HepG2 (cell line): ENCODE data around the gene ERP27. TPM values are rescaled to one million over a fixed set of nuclear protein-coding genes. Genes with fewer than 3 reads are reported as not detected.

Experiments
- ATAC-seq: fragments of 200-7000 bp; cut with Tn5 transposase; 3 replicates; pipeline ENCODE4 v1.9.1; 2020; ENCODE audit warnings: mild to moderate bottlenecking, moderate library complexity
- BruUV-seq: library from RNA; stranded (reverse); fragments of 400-500 nt; replicated peaks from 2 replicates; lab custom pipeline; 2021; lab: Mats Ljungman, UMichigan
- CTCF ChIA-PET: fragments of 300-600 bp; formaldehyde crosslinking; extraction: SDS; loops from one replicate; lab custom pipeline; 2021; ENCODE audit warnings: low total read pairs, inconsistent platforms, low intra/inter-chr PET ratio; lab: Yijun Ruan, JAX
- POLR2A ChIA-PET: fragments of 350-600 bp; sonication (Branson Sonifier 250); formaldehyde crosslinking; loops from one replicate; lab custom pipeline; 2020; ENCODE audit warnings: antibody characterized with exemption, inconsistent platforms; lab: Yijun Ruan, JAX
- DNase-seq: peaks from one replicate; pipeline ENCODE4 v3.0.0-alpha.2; 2015; ENCODE audit warnings: low spot score
- FAIRE-seq: peaks from 3 replicates; lab custom pipeline; 2011; peaks lifted over from hg19 to GRCh38; lab: Jason Lieb, UNC
- H2AFZ ChIP-seq: one replicate; pipeline ENCODE4 v1.6.1; 2011; ENCODE audit warnings: low read length, inconsistent platforms
- H3K27ac ChIP-seq: fragments of 300-600 bp; 3 replicates; pipeline ENCODE4 v1.8.0; 2011; ENCODE audit warnings: mixed run types, mild to moderate bottlenecking, mixed read lengths, low read length, inconsistent platforms; ENCODE audit not compliant: insufficient read depth; ENCODE audit errors: extremely low read length
- H3K27me3 ChIP-seq, 2 experiments: fragments of 200-600 bp in 1 of 2; 2 replicates in 1 of 2; 3 replicates in 1 of 2; pipeline versions ENCODE4 v1.6.0 to v1.8.0; 2011; ENCODE audit warnings: low read length in 2 of 2, mild to moderate bottlenecking in 2 of 2, moderate library complexity in 2 of 2, inconsistent platforms in 1 of 2; ENCODE audit not compliant: insufficient read depth in 2 of 2, control insufficient read depth in 1 of 2
- H3K36me3 ChIP-seq, 2 experiments: fragments of 200-600 bp in 1 of 2; replicated peaks in 1 of 2; 2 replicates in 1 of 2; 3 replicates in 1 of 2; pipeline versions ENCODE4 v1.5.1 to v1.8.0; 2011; ENCODE audit warnings: low read length in 2 of 2, inconsistent platforms in 1 of 2; ENCODE audit not compliant: insufficient read depth in 2 of 2, control insufficient read depth in 1 of 2
- H3K4me1 ChIP-seq: 2 replicates; pipeline ENCODE4 v1.5.1; 2012; ENCODE audit warnings: low read length, inconsistent platforms; ENCODE audit not compliant: insufficient read depth
- H3K4me2 ChIP-seq: 2 replicates; pipeline ENCODE4 v1.6.0; 2011; ENCODE audit warnings: low read depth, low read length, inconsistent platforms
- H3K4me3 ChIP-seq, 3 experiments: fragments of 200-600 bp in 1 of 3; sonication (generic), shearing (Covaris generic) in 1 of 3; replicated peaks in 1 of 3; 2 replicates each; pipeline ENCODE4 v1.5.1; 2011 to 2016; ENCODE audit warnings: low read length in 3 of 3, inconsistent platforms in 2 of 3, low read depth in 2 of 3, mild to moderate bottlenecking in 2 of 3, control low read depth in 1 of 3, mixed read lengths in 1 of 3; ENCODE audit not compliant: insufficient read depth in 1 of 3
- H3K79me2 ChIP-seq: one replicate; pipeline ENCODE4 v1.6.1; 2011; ENCODE audit warnings: low read length, inconsistent platforms; ENCODE audit not compliant: insufficient read depth
- H3K9ac ChIP-seq: 2 replicates; pipeline ENCODE4 v1.6.0; 2011; ENCODE audit warnings: mild to moderate bottlenecking, low read depth, low read length, inconsistent platforms; ENCODE audit not compliant: insufficient read depth
- H3K9me3 ChIP-seq: 2 replicates; pipeline ENCODE4 v1.5.1; 2012; ENCODE audit warnings: mild to moderate bottlenecking, low read length
- H4K20me1 ChIP-seq: 2 replicates; pipeline ENCODE4 v1.6.0; 2011; ENCODE audit warnings: inconsistent platforms, mild to moderate bottlenecking, low read length, moderate library complexity; ENCODE audit not compliant: insufficient read depth
- NFE2L2 ChIP-seq: fragments of 150-350 bp; IDR thresholded peaks from 2 replicates; pipeline ENCODE4 v1.6.1; 2014; ENCODE audit warnings: low read length
- POGZ ChIP-seq: sonication (generic); formaldehyde crosslinking; IDR thresholded peaks from 2 replicates; pipeline ENCODE4 v1.4.0; 2020; ENCODE audit warnings: mild to moderate bottlenecking, missing genetic modification reagents
- ZNF552 ChIP-seq: sonication (generic); formaldehyde crosslinking; IDR thresholded peaks from 2 replicates; pipeline ENCODE4 v1.9.0; 2022; ENCODE audit warnings: missing genetic modification reagents, mild to moderate bottlenecking, borderline replicate concordance
- WGBS: methylation state at CpG from one replicate; pipeline ENCODE4 v1.1.6; 2017; ENCODE audit warnings: low lambda C conversion rate; 5-methylcytosine and 5-hydroxymethylcytosine counted together
- in situ Hi-C: cut with HindIII; loops from 2 replicates; pipeline ENCODE4 v1.10.0; 2017; ENCODE audit warnings: low pct_unique_long_range_greater_than_20kb; ENCODE audit not compliant: extremely low pct_ligation_motif_present
- intact Hi-C: fragments of 100-400 bp; cut with micrococcal nuclease; formaldehyde crosslinking; loops from one replicate; pipeline ENCODE4 v1.10.0; 2022; ENCODE audit not compliant: unreplicated experiment
- polyA plus RNA-seq, 8 experiments: library from polyadenylated mRNA; depleted of rRNA in 3 of 8; stranded (reverse) in 7 of 8; unstranded in 1 of 8; fragments of >200 nt; fragmentation: Illumina TruSeq in 4 of 8; extraction: Trizol in 4 of 8; gene quantifications; 2 replicates each; pipeline versions ENCODE4 v1.2.1 to v1.2.3, GENCODE V29; 2011 to 2016; ENCODE audit warnings: low read depth in 4 of 8, missing spikeins in 1 of 8, mixed read lengths in 1 of 8; ENCODE audit not compliant: insufficient read depth in 1 of 8
- total RNA-seq, 5 experiments: library from RNA; depleted of rRNA; stranded (reverse); fragments of >200 nt; fragmentation: Illumina TruSeq; extraction: Trizol; gene quantifications; 2 replicates each; pipeline ENCODE4 v1.2.3, GENCODE V29; 2016; ENCODE audit warnings: low read depth in 1 of 5

The ERP27 gene
- total and polyA plus RNA-seq, 2 of the 13 experiments (the other 11 are each of a cell fraction or from before 2014, with no cell fraction given): 1.8 to 6.6 TPM

DNA sequence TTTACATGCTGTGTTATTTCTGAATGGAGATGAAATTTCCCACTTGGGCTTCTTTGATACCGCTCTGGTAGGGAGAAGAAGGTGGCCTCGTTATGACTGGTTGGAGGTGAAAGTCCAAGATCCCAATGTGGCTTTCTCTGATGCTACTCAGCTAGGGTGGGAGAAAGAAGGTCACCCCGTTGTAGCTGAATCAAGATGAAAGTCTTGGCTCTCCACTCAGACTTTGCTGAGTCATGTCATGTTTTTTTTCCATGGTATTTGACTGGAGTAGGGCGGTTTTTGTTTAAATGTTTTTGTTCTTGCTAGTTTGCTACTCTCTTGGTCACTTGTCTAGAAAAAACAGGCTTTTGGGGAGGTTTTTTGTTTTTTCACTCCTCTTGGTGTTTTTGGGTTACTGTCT is 32.1 kb upstream of the ERP27 start:
- DNase-seq: no peak
- no peak for TF ChIP-seq POGZ (CRISPR knock-in tag)
- peak; percentile 47; the same call in 1 of the 2 replicates for TF ChIP-seq NFE2L2
- TF ChIP-seq, all 625 proteins: peak for 1
- ATAC-seq: no peak
- intact Hi-C loops: no loop called here
- ChIA-PET POLR2A (no interaction called here), CTCF (no interaction called here)
- H3K27me3 ChIP-seq: no peaks in the 10 kb centered on the region
- no peak overlapping the region for H3K27ac ChIP-seq
- in situ Hi-C loops: no loop called here
- no peaks in the 10 kb centered on the region for H4K20me1 ChIP-seq
- H3K4me2 ChIP-seq: no peak overlapping the region
- BruUV-seq: no TSS peak
- H3K9me3 ChIP-seq: no peaks in the 10 kb centered on the region
- no peak overlapping the region for H2AFZ ChIP-seq
- WGBS: 14% methylated on average over 4 of the region's 4 CpGs
- FAIRE-seq: no peak
- H3K9ac ChIP-seq: no peak overlapping the region
- H3K4me1 ChIP-seq: no peaks in the 10 kb centered on the region
- no peaks in the 10 kb centered on the region for H3K36me3 ChIP-seq
- H3K4me3 ChIP-seq: no peak overlapping the region
- H3K79me2 ChIP-seq: no peaks in the 10 kb centered on the region

DNA sequence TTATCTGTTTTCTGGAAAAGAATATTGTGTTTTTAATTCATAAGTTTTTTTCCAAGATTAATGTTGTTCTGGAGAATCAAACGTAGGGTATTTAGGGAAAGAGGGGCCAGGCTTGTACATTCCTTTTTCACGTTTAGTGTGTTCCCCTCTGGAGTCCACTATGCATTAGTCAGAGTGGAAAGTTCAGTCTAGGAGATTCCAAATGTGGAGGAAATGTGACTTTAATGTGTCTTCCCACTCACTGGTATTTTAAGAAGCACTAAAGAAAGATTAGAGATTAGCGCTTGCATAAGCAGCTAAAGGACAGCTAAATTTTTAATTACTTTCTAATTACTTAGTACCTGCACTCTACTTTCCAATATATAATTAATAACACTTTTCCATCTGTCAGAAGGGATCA is 30.1 kb upstream of the ERP27 start:
- 21% methylated on average over 3 of the region's 3 CpGs for WGBS
- no peak for FAIRE-seq
- H3K4me3 ChIP-seq: no peak overlapping the region
- in situ Hi-C loops: no loop called here
- no peaks in the 10 kb centered on the region for H3K27me3 ChIP-seq
- POLR2A ChIA-PET: no interaction called here
- no peaks in the 10 kb centered on the region for H4K20me1 ChIP-seq
- H3K79me2 ChIP-seq: no peaks in the 10 kb centered on the region
- no peaks in the 10 kb centered on the region for H3K36me3 ChIP-seq
- no peak for ATAC-seq
- H2AFZ ChIP-seq: no peak overlapping the region
- no peak for TF ChIP-seq ZNF552 (CRISPR knock-in tag)
- TF ChIP-seq, all 625 proteins: peak for 0
- H3K4me2 ChIP-seq: no peak overlapping the region
- intact Hi-C loops: no loop called here
- CTCF ChIA-PET: no interaction called here
- H3K9me3 ChIP-seq: no peaks in the 10 kb centered on the region
- BruUV-seq: no TSS peak
- H3K27ac ChIP-seq: no peak overlapping the region
- no peak for DNase-seq
- no peak overlapping the region for H3K9ac ChIP-seq
- no peaks in the 10 kb centered on the region for H3K4me1 ChIP-seq
